HG02938 (cell line): ENCODE measurements around the gene CAVIN4.
A peak's percentile ranks its signal among the peaks of the same experiment; 100 is the strongest.

Experiments used
- ATAC-seq: cut with Tn5 transposase; IDR thresholded peaks from one replicate; pipeline ENCODE4 v1.9.1; 2021; ENCODE audit warnings: mild to moderate bottlenecking, moderate library complexity; ENCODE audit not compliant: unreplicated experiment

Gene CAVIN4

DNA sequence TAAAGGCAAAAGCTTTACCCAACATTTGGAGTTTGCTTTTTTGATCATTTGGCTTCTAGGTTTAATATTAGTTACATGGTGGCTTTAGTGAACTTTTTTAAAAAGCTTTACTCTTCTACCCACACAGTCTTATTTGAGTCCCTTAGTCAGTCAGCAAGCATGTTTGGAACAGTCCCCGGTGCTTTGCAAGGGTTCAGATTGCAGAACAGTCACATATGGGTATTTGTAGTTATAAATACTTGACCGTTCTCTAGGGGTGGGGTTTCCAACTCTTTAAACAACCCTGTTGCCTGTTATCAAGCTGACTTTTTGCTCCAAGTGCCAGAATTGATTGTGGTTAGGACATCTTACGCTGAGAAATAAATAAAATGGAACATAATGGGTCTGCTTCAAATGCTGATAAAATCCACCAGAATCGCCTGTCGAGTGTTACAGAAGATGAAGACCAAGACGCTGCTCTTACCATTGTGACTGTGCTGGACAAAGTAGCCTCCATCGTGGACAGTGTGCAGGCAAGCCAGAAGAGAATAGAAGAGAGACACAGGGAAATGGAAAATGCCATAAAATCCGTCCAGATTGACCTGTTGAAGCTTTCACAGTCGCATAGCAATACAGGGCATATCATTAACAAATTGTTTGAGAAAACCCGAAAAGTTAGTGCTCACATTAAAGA is at the start of gene CAVIN4:
TSS of gene CAVIN4 (plus strand) at position 304 of the 673 bp plus-strand sequence. CDS start at position 369, 65 bp downstream.
- ATAC-seq: no peak

DNA sequence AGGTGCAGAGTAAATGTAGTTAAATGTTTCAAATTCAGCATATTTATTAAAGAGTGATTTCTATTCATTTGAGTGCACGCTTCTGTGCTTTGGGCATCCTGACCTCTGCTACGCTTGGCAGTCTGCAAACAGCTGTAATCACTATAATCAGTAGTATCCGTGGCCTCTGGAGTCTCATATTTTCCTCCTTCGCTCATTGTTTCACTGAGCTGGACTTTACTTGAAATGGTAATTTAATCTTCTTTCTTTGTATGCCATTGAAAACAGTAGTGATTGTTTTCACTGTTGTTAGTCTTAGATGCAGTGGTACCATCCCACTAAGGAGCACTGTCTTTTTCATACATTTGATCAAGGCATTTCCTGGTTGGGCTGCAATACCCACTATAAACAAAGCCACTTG is 43.5 kb upstream of the CAVIN4 start:
- ATAC-seq: no peak

DNA sequence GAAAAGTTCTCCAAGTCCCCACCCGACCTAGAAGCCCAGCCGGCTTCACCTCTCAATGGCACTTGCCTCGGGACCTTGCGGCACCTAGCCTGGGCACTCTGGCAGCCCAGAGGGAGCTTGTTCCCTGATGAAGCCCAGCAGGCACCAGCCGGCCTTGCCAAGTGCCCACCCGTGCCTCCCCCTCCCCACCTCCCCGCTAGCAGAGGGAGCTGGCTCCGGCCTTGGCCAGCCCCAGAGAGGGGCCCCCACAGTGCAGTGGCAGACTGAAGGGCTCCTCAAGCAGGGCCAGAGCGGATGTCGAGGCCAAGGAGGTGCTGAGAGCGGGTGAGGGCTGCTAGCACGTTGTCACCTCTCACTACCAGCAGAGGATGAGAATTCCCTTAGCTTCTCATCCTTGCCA is 37.6 kb upstream of the CAVIN4 start:
- ATAC-seq: no peak

- no peak for ATAC-seq
Measured at GRCh38 chr9:100549048-100549447, 28.8 kb upstream of the CAVIN4 start.

DNA sequence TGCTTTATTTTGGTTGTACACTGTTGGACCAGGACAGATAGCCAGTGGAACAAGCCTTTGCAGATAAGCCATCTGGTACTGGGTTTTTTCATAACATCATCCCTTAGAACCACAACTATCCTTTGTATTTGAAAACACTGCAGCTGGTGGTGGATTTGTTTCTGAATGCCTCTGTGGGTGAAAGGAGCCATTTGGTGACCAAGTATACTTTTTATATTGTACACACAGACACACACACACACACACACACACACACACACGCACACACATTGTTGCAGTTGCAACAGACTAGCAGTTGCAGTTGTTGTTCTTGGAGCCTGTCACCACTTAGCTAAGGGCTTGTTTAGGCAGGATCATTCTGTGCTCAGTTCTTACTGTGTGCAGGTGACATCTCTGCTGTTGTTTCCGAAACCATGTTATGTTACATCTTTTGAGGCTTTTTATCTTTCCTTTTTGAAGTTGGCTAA is 22.9 kb upstream of the CAVIN4 start:
- ATAC-seq: no peak

DNA sequence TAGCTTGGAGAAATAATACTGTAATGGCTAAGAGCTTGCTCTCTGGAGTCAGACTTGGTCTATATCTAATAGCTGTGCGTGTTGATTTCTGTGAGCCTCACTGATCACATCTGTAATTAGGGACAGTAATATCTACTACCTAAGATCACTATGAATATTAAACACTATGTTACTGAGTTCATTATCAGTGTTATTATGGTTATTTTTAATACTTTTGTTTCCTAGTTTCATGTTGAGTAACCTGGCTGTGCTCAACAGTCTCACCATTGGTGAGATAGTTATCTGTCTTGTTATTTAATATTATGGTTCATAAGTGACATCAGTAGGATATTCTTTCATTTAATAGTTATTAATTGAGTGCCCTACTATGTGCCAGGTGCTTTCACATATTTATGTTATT is 22.4 kb upstream of the CAVIN4 start:
- ATAC-seq: peak; percentile 75

GRCh38 chr9:100557053-100557452 is 20.8 kb upstream of the CAVIN4 start:
- no peak for ATAC-seq

DNA sequence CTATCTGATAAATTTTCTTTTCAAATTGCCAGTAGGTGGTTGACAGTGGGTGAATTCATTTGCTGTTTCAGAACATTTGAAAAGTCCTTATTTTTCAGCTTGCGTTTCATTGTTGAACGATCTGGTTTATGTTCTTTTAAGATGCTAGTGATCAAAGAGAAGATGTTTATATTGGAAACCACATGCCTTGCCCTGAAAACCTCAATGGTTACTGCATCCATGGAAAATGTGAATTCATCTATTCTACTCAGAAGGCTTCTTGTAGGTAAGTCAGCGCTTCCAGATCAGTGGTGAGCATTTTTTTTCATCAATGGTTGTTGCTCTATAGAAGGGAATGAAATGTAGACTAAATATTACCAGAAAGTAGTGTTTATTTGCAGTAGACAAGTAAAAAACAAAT is 16.6 kb upstream of the CAVIN4 start:
- ATAC-seq: no peak

DNA sequence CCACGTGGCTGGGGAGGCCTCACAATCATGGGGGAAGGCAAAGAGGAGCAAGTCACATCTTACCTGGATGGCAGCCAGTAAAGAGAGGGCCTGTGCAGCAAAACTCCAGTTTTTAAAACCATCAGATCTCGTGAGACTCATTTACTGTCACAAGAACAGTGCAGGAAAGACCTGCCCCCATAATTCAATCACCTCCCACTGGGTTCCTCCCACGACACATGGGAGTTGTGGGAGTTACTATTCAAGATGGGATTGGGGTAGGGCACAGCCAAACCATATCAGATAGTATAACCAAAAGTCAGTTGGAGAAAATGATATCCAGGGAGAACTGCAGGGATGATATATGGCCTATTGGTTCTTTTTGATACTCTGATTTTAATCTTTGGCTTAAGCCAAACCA is 10.0 kb upstream of the CAVIN4 start:
- no peak for ATAC-seq

DNA sequence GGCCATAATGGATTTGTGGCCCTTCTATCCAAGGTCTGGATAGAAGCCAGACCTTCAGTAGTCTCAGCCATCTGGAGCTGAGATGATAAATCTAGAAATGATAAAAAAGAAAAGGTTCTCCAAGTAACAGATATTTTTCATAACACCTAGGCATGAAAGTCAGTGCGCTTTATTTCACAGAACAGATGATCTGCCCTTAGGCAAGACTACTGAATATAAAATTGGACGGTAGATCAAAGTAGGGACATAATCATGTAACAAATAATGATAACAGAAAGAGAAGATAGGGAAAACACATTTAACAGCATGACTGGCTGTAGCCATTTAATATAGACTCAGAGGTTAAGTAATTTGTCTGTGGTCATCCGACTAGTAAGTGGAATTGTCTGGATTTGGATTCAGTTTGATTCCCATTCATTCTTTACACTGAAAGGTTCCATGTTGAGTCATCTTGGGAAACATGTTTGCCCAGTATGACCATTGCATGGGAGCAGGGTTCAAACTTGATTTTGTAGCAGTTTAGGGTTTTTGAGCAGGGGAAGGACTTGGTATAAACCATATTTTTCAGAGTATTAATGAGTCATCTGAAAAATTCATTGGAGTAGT is 4.1 kb upstream of the CAVIN4 start:
- no peak for ATAC-seq

GRCh38 chr9:100575006-100575405 is 2.9 kb upstream of the CAVIN4 start:
- no peak for ATAC-seq

GRCh38 chr9:100575765-100576386 is 2.0 kb upstream of the CAVIN4 start:
- no peak for ATAC-seq

GRCh38 chr9:100578610-100579009 is 731 bp downstream of the CAVIN4 start:
- no peak for ATAC-seq

DNA sequence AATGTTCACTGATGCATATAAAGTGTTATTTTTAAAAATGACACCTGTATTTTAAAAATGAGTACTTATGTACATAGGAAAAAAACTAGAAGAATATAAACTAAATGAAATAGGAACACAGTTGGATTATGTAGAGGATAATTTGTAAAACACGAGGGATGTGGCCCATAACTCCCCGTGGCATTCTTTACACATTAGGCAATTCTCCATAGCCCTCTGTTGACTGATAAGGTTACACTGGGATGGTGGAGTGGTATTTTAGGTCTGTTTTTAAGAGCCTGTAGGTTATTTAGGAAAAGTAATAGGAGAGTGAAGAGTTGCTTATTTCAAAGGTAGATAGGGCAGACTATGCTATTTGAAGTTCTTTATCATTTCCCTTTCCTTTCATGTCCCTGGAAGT is 1.8 kb downstream of the CAVIN4 start:
- ATAC-seq: no peak

- ATAC-seq: no peak
Measured at GRCh38 chr9:100580257-100580656, 2.4 kb downstream of the CAVIN4 start.

DNA sequence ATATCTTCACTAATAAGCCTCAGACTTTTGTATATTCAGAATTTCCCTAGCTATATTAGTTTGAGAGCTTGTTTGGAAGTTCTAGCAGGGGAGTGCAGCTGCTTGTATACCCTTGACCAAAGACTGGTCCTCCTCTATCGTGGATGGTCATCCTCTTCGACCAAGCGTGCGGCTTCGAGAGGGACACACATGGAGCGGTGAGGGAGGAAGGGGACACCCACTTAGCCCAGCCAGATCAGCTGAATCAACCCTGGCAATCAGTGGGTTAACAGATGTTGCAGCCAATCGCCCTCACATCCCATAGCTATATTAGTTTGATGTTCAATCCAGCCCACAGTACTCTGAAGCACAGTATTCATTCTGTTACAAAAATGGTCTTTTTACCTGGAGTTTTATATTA is 3.2 kb downstream of the CAVIN4 start:
- no peak for ATAC-seq

DNA sequence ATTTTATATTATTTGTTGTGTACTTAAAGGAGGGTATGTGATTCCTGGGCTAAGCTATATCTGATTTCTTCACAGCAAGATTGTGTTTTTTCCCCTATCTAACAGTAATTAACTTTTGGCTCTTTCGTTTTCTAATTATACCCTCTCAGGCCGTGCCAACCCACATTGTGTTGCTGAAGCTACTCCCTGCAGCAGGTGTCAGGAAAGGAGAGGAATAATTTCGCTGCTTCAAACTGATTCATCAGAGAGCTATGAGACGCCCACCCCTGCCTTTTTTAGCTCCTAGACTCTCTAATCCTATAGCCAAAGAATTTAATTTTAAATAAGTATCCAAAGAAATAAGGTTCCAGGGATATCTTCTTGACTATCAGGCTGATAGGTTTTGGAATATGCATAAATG is 3.8 kb downstream of the CAVIN4 start:
- ATAC-seq: no peak

DNA sequence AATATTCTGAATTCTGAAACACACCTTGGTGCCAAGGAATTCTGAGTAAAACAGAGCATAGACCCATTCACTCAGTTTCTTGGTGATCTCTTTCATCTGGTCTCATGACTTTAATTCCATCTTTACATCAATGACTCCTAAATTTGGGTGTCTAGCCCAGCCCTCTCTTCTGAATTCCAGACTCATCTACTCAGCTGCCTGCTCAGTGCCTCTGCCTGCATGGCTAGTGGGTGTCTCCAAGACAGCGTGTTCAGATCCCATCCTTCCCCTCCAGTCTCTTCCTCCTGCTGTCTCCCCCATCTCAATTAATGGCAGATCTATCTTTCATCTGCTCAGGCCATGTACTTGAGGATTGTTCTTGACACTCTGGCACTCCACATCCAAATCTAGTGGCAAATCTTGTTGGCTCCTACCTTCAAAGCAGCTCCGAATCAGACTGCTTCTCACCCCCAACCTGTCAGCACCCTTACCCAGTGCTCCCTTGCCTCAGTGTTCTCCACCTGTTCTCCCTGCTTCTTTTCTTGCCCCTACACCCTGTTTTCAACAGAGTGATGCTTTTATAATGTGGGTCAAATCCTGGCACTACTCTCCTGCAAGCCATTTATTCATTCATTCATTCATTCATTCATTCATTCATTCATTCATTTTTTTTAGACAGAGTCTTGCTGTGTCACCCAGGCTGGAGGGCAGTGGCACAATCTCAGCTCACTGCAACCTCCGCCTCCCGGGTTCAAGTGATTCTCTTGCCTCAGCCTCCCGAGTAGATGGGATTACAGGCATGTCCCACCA is 5.3 kb downstream of the CAVIN4 start:
- no peak for ATAC-seq

DNA sequence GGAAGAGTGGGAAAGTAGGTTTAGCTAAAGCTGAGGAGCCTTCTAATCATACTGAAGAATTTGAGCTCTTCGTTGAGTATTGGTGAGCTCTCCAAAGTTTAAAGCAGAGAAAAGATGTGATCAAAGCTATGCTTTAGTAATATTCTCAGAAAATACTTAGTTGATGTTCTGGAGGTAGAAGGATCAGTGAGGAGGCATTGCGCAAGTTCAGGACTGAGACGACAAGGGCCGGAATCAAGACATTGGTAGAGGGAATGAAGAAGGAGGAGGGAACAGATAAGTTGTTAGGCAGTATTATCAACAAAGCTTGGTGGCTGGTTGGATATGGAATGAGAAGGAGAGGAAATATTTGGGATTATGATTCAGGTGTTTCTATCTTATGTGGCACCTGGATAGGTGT is 7.1 kb downstream of the CAVIN4 start:
- ATAC-seq: no peak

GRCh38 chr9:100586093-100586492 is 8.2 kb downstream of the CAVIN4 start:
- ATAC-seq: no peak

- ATAC-seq: no peak
Measured at GRCh38 chr9:100587375-100587774, 9.5 kb downstream of the CAVIN4 start.

- no peak for ATAC-seq
Measured at GRCh38 chr9:100589582-100589981, 11.7 kb downstream of the CAVIN4 start.
